Activated naive CD4-positive, alpha-beta T cell treated with anti-CD3 and anti-CD28 coated beads for 36 hours (primary cell): ENCODE results near the gene OR2D2. TPM values are rescaled to one million over a fixed set of nuclear protein-coding genes. Genes with fewer than 3 reads are reported as not detected.
"Not testable (repeated sequence)": the region's sequence is repeated elsewhere in the genome, so short reads cannot be mapped to it uniquely, and the experiment has no call there.

Experiments
- CTCF ChIA-PET: fragments of 350-600 bp; sonication (Branson Sonifier 250); formaldehyde crosslinking; loops from one replicate; lab custom pipeline; 2021; ENCODE audit warnings: antibody characterized with exemption; lab: Charles Lee
- DNase-seq: peaks from one replicate; pipeline ENCODE4 v3.0.0-alpha.2; 2020
- H3K27ac Mint-ChIP-seq: one replicate; pipeline ENCODE4 v1.8.0; 2021; ENCODE audit warnings: mild to moderate bottlenecking, mixed read lengths
- H3K27me3 Mint-ChIP-seq: one replicate; pipeline ENCODE4 v1.8.0; 2021; ENCODE audit warnings: low read depth, mixed read lengths
- H3K36me3 Mint-ChIP-seq: one replicate; pipeline ENCODE4 v1.8.0; 2021; ENCODE audit warnings: low read depth, mixed read lengths
- H3K4me1 Mint-ChIP-seq: one replicate; pipeline ENCODE4 v1.8.0; 2021; ENCODE audit warnings: low read depth, mixed read lengths
- H3K4me3 Mint-ChIP-seq: one replicate; pipeline ENCODE4 v1.8.0; 2021; ENCODE audit warnings: mild to moderate bottlenecking, moderate library complexity, mixed read lengths
- H3K9me3 Mint-ChIP-seq: one replicate; pipeline ENCODE4 v1.8.0; 2021; ENCODE audit warnings: mixed read lengths
- intact Hi-C: fragments of 100-400 bp; cut with micrococcal nuclease; formaldehyde crosslinking; loops from one replicate; pipeline ENCODE4 v1.15.1; 2023
- total RNA-seq, 2 experiments: library from RNA; stranded (reverse); gene quantifications; one replicate each; pipeline ENCODE4 v1.2.3, GENCODE V29; 2021

Gene OR2D2
- total RNA-seq, 2 experiments from 2014 or later, result not detected

- no peak for DNase-seq
- H3K4me1 Mint-ChIP-seq, result no peaks in the 10 kb centered on the region
- no peak overlapping the region for H3K4me3 Mint-ChIP-seq
- H3K9me3 Mint-ChIP-seq, result no peaks in the 10 kb centered on the region
- H3K36me3 Mint-ChIP-seq, result no peaks in the 10 kb centered on the region
- CTCF ChIA-PET, result interaction anchor here (0.9 kb wide), 1 partner anchor 63 kb away, joined by 3 read pairs; no protein-coding TSS in a partner anchor
- no peak overlapping the region for H3K27ac Mint-ChIP-seq
- intact Hi-C loops, result no loop called here
- peaks cover 20% of the 10 kb centered on the region for H3K27me3 Mint-ChIP-seq
These were observed 16.5 kb downstream of the OR2D2 start for GRCh38 chr11:6875761-6876160.

GRCh38 chr11:6871278-6871677, 21.0 kb downstream of the OR2D2 start:
- Mint-ChIP-seq H3K27me3 (peaks cover 10% of the 10 kb centered on the region), H3K4me1 (no peaks in the 10 kb centered on the region), H3K36me3 (no peaks in the 10 kb centered on the region), H3K9me3 (no peaks in the 10 kb centered on the region), H3K27ac (no peak overlapping the region), H3K4me3 (no peak overlapping the region)
- intact Hi-C loops, result no loop called here
- CTCF ChIA-PET, result interaction anchor here (0.6 kb wide), 1 partner anchor 10 kb away, joined by 3 read pairs; no protein-coding TSS in a partner anchor
- DNase-seq, result no peak

GRCh38 chr11:6864438-6864837, 27.9 kb downstream of the OR2D2 start:
- intact Hi-C loops, result no loop called here
- Mint-ChIP-seq H3K36me3 (no peaks in the 10 kb centered on the region), H3K9me3 (no peaks in the 10 kb centered on the region), H3K27ac (no peak overlapping the region), H3K27me3 (peaks cover 2% of the 10 kb centered on the region), H3K4me1 (no peaks in the 10 kb centered on the region), H3K4me3 (no peak overlapping the region)
- CTCF ChIA-PET, result interaction anchor here (0.6 to 1.2 kb wide), 3 partner anchors 11 to 1122 kb away, joined by 3 to 4 read pairs (median 4); no protein-coding TSS in a partner anchor
- DNase-seq, result no peak

GRCh38 chr11:6862961-6863360, 29.3 kb downstream of the OR2D2 start, which contains the start of gene OR10A2:
TSS of gene OR10A2 (plus strand) at chr11:6863057. CDS start at chr11:6869755, 6,698 bp downstream.
- no peak within 1 kb of the TSS for H3K4me3 Mint-ChIP-seq
- H3K9me3 Mint-ChIP-seq, result no peaks in the 10 kb centered on the region
- intact Hi-C loops, result no loop called here
- H3K27ac Mint-ChIP-seq, result no peak within 1 kb of the TSS
- H3K36me3 Mint-ChIP-seq, result no peaks in the 10 kb centered on the region
- no peaks in the 10 kb centered on the region for H3K4me1 Mint-ChIP-seq
- DNase-seq, result no peak
- H3K27me3 Mint-ChIP-seq, result peaks cover 2% of the 10 kb centered on the region
- CTCF ChIA-PET, result interaction anchor here (0.6 to 2.5 kb wide), 3 partner anchors 46 to 112 kb away, joined by 3 to 8 read pairs (median 3); no protein-coding TSS in a partner anchor

- intact Hi-C loops, result loop anchor here (2.0 kb wide), 1 partner anchor 122 kb away; no protein-coding TSS in a partner anchor
- Mint-ChIP-seq H3K27me3 (peaks cover 2% of the 10 kb centered on the region), H3K9me3 (peaks cover 8% of the 10 kb centered on the region), H3K27ac (no peak overlapping the region), H3K4me3 (no peak overlapping the region), H3K36me3 (no peaks in the 10 kb centered on the region), H3K4me1 (peaks cover 7% of the 10 kb centered on the region)
- no peak for DNase-seq
- CTCF ChIA-PET, result no interaction called here
These were observed 35.4 kb downstream of the OR2D2 start for GRCh38 chr11:6856871-6857270.

GRCh38 chr11:6855971-6856541, 36.2 kb downstream of the OR2D2 start:
- Mint-ChIP-seq H3K36me3 (no peaks in the 10 kb centered on the region), H3K9me3 (peaks cover 13% of the 10 kb centered on the region), H3K4me3 (no peak overlapping the region), H3K4me1 (peaks cover 7% of the 10 kb centered on the region), H3K27ac (no peak overlapping the region), H3K27me3 (peaks cover 2% of the 10 kb centered on the region)
- no peak for DNase-seq
- intact Hi-C loops, result loop anchor here (2.0 kb wide), 1 partner anchor 121 kb away; no protein-coding TSS in a partner anchor
- CTCF ChIA-PET, result no interaction called here

GRCh38 chr11:6854801-6855200, 37.5 kb downstream of the OR2D2 start:
- CTCF ChIA-PET, intact Hi-C loops, H3K36me3 Mint-ChIP-seq: not testable (repeated sequence)

GRCh38 chr11:6850526-6850925, 41.8 kb downstream of the OR2D2 start:
- CTCF ChIA-PET, result no interaction called here
- no peak overlapping the region for H3K4me3 Mint-ChIP-seq
- H3K27ac Mint-ChIP-seq, result no peak overlapping the region
- DNase-seq, result no peak
- H3K27me3 Mint-ChIP-seq, result peaks cover 8% of the 10 kb centered on the region
- no peaks in the 10 kb centered on the region for H3K36me3 Mint-ChIP-seq
- no peaks in the 10 kb centered on the region for H3K4me1 Mint-ChIP-seq
- H3K9me3 Mint-ChIP-seq, result peaks cover 13% of the 10 kb centered on the region
- intact Hi-C loops, result no loop called here

More at GRCh38 chr11:6854801-6855200, 37.5 kb downstream of the OR2D2 start:
- not testable (repeated sequence) for DNase-seq, H3K27ac Mint-ChIP-seq, H3K27me3 Mint-ChIP-seq, H3K4me1 Mint-ChIP-seq, H3K4me3 Mint-ChIP-seq
- peaks cover 13% of the 10 kb centered on the region for H3K9me3 Mint-ChIP-seq

GRCh38 chr11:6845383-6845782, 46.9 kb downstream of the OR2D2 start, which contains the start of gene OR10A5:
TSS of gene OR10A5 (plus strand) at chr11:6845683. CDS start at chr11:6845683, 0 bp downstream.
- intact Hi-C loops, result no loop called here
- Mint-ChIP-seq H3K4me1 (no peaks in the 10 kb centered on the region), H3K36me3 (no peaks in the 10 kb centered on the region), H3K27ac (no peak within 1 kb of the TSS), H3K4me3 (no peak within 1 kb of the TSS), H3K27me3 (peaks cover 14% of the 10 kb centered on the region), H3K9me3 (no peaks in the 10 kb centered on the region)
- DNase-seq, result no peak
- CTCF ChIA-PET, result no interaction called here

GRCh38 chr11:6844356-6844755, 47.9 kb downstream of the OR2D2 start:
- Mint-ChIP-seq H3K36me3 (no peaks in the 10 kb centered on the region), H3K27me3 (peaks cover 14% of the 10 kb centered on the region), H3K9me3 (no peaks in the 10 kb centered on the region), H3K4me1 (no peaks in the 10 kb centered on the region), H3K27ac (no peak overlapping the region), H3K4me3 (no peak overlapping the region)
- DNase-seq, result no peak
- CTCF ChIA-PET, result no interaction called here
- intact Hi-C loops, result no loop called here

GRCh38 chr11:6843670-6844069, 48.6 kb downstream of the OR2D2 start:
- Mint-ChIP-seq H3K4me3 (no peak overlapping the region), H3K4me1 (no peaks in the 10 kb centered on the region), H3K27ac (no peak overlapping the region), H3K9me3 (no peaks in the 10 kb centered on the region), H3K36me3 (no peaks in the 10 kb centered on the region), H3K27me3 (peaks cover 14% of the 10 kb centered on the region)
- CTCF ChIA-PET, result no interaction called here
- intact Hi-C loops, result no loop called here
- DNase-seq, result no peak

- intact Hi-C loops, result no loop called here
- no peaks in the 10 kb centered on the region for H3K9me3 Mint-ChIP-seq
These were observed 50.6 kb downstream of the OR2D2 start for GRCh38 chr11:6841694-6842093.

More at GRCh38 chr11:6841694-6842093, 50.6 kb downstream of the OR2D2 start:
- Mint-ChIP-seq H3K27me3 (peaks cover 11% of the 10 kb centered on the region), H3K4me1 (no peaks in the 10 kb centered on the region), H3K36me3 (no peaks in the 10 kb centered on the region), H3K4me3 (no peak overlapping the region), H3K27ac (no peak overlapping the region)
- CTCF ChIA-PET, result no interaction called here
- DNase-seq, result no peak
